HK-2 (cell line): ENCODE measurements around the gene CROCC2.

Source experiments
- DNase-seq: peaks from one replicate; pipeline ENCODE4 v3.0.0-alpha.2; 2018; ENCODE audit not compliant: unreplicated experiment

CROCC2 gene

DNA sequence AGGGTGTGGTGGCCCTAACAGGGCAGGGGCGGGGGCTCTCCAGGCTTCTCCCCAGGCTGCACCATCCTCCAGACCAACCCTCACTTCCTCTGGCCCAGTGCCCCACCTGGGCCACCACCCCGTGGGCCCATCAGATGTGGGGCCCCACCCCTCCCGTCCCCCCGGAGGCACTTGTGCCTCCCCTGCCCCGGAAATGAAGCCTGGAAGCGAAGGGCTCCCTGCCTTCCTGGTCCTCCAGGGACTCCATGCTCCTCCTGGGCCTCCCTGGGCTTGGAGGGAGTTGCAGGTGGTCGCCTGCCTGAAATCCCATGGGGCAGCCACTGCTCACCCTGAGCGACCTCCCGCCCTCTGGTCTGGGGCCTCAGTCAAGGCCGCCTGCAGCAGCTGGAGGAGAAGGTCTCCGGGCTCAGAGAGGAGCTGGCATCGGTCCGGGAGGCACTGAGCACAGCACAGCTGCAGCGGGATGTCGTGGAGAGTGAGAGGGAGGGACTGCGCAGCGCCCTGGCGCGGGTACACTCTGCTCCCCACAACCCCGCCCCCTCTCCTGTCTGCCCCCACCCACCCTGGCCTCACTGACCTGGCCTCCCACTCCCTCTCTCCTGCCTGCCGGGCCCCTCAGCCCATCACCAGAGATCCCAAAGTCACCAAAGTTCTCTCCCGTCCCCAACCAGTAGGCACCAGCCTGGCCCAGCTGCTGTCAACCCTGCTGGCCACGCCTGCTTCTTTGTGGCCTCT, 28.0 kb downstream of the CROCC2 start:
- no peak for DNase-seq

DNA sequence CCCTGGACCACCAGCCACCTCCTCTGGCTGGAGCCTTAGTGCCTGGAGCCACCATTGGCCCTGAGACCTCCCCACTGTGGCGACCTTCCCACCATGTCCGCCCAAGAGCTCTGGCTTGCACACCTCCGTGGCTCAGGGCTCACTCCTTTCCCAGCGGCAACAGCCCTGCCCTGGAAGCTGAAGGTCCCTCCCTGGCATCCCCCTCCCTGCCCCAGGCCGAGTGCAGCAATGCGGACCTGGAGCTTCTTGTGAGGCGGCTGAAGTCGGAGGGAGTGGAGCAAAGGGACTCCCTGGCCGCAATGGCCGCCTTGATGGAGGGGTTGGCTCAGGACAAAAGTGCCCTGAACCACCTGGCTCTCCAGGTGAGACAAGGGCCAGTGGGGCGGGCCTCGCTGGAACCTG, 28.6 kb downstream of the CROCC2 start:
- no peak for DNase-seq

DNA sequence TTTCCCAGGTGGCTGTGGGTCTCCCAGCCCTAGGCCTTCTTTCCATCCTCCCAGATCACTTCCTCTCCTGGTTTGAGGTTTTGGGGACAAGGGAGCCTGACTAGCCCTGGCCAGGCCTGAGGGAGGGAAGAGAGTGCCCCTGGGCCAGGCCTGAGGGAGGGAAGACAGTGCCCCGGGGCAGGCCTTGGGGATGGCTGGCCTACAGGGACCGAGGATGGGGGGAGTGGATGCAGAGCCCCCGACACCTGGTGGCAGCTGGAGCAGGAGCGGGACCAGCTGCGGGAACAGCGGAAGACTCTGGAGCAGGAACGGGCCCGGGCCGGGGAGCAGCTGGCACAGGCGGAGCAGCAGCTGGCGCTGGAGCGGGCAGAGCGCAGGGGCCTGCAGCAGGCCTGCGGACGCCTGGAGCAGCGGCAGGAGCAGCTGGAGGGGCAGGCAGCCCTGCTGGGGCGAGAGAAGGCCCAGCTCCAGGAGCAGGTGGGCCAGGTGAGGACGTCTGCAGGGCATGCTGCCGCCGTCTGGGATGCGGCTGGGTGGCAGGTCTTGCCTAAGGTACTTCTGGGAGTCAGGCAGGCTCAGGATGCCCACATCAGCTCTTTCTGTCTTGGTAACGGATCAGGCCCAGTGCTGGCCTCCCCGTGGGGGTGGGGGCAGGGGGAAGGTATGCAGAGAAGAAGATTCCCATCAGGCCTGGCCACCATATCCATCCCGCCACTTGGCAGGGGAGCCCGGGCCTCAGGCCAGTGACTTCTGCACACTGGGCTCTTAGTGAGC, 29.2 kb downstream of the CROCC2 start:
- DNase-seq: no peak

DNA sequence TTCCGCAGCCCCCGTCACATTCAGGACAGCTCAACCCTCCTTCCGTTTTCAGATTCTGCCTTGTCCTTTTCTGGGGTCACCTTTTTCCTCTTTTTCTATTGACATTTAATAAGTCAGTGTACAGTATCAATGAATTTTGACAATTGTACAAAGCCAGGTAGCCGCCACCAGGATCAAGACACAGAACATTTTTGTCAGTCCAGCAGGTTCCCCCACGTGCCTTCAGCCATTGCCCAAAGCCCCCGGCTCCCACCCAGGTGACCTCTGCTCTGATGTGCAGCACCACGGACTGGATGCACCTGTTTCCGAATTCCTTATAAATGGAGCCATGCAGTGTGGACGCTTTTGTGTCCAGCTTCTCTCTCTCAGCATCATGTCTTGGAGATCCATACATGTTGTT, 30.0 kb downstream of the CROCC2 start:
- DNase-seq: no peak

DNA sequence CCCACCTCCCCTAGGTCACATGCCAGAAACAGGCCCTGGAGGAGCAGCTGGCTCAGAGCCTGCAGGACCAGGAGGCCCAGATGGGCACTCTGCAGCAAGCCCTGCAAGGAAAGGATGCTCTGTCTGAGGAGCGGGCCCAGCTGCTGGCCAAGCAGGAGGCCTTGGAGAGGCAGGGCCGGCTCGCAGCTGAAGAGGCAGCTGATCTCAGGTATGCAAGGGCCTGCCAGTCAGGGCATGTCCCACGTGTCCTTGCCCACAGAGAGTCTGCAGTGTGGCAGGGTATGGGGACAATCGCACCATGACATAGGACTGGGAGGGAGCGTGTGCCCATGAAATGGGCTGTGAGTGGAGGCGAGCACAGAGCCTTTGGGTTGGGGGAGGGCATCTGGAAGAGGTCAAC, 39.9 kb downstream of the CROCC2 start:
- DNase-seq: no peak

DNA sequence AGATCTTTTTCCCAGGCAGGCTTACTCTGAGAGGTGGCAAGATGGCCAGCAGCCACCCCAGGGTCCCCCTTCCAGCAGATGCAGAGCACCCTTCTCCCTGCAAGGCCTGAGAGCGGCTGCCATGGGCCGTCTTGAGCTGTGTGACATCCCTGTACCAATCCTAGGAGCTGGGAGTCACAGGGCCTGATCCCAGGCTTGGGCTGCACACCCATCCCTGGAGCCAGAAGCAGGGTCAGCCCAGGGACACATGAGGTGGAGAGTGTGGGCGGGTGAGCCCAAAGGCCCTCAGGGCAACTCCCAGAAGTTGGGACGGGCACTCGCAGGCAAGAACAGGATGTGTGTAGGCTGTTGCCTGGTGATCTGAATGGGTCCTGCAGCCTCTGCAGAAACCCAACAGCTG, 40.5 kb downstream of the CROCC2 start:
- DNase-seq: no peak

DNA sequence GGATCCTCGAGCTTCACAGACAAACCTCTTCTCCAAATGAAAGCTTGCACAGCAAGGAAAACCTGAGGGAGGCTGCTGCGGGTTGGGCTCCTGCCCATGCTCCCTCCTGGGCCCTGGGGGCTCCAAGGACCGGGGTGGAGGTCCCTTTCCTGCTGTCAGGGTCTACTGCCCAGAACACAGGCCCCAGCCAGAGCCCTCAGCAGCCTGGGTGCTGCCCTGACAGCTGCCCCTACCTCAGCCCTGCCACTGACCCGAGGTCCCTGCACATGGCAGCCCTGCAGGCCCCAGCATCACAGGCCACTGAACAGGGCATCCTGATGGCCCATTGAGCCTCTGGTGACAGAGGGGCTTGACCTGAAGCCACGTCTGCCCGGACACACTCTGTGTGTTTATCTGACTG, 41.0 kb downstream of the CROCC2 start:
- DNase-seq: no peak

DNA sequence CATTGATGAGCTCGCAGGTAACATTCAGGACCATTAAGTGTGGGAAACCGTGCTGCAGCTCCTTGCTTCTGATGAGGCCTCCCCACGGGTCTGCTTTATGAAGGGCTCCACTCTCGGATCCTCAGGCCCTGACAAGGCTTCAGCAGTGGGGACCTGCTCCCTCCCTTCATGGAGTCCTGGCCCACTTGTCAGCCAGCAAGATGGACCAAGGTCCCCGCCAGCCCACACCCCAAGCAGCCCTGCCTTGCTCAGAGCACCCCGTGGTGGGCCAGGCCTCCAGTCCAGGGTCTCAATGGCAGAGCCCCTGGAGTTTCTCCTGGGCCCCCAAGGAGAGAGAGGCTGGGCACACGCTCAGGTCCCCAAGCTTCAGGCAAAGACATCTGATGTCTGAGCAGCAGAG, 41.5 kb downstream of the CROCC2 start:
- no peak for DNase-seq

DNA sequence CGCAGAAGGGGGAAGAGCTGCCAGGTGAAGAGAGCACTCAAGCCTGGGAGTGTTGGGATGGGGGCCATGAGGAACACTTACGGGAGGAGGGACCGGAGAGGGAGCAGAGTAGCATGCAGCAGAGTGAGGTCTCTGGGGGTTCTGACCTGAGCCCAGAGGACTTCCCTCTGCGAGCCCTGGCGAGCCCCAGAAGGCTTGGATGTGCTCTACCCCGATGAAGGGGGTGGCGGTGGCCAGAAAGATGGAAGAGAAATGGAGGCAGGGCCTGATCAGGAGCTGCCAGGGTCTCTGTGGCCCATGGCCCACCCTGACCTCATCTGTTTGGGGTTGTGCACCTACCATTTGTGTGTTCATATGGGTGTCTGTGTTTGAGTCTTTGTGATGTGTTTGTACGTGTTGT, 42.0 kb downstream of the CROCC2 start:
- no peak for DNase-seq

DNA sequence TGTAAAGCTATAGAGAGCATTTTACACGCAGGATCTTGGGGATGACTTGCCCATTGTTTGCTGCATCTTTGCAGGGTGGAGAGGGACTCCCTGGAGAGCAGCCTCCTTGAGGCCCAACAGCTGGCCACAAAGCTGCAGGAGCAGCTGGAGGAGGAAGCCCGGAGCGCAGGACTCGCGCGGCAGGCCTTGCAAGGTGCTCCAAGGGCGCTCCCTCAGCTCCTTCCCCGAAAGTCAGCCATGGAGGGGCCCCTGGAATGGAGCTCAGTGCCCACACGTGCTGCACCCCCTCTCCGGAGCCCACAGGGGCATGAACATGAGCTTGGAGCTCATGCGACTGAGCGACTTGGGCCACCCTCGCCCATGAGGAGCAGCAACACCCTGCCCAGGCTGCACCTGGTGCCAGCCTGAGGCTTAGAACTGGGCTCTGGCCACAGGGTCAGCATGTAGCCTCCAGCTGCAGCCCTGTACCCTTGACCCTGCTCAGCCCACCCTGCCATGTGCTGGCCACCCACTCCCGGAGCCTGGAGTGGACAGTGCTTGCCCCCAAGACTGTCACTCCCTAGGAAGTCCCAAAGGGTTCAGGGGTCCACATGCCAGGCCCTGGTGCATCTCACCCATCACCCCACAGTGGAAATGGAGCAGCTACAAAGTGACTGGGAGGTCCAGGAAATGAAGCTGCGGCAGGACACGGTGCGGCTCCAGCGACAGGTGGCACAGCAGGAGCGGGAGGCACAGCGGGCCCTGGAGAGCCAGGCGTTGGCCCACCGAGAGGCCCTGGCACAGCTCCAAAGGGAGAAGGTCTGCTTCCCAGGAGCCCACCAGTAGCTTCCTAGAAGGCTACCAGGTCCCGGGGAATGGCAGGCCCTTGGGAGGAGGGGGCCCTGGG, 43.0 kb downstream of the CROCC2 start:
- no peak for DNase-seq

DNA sequence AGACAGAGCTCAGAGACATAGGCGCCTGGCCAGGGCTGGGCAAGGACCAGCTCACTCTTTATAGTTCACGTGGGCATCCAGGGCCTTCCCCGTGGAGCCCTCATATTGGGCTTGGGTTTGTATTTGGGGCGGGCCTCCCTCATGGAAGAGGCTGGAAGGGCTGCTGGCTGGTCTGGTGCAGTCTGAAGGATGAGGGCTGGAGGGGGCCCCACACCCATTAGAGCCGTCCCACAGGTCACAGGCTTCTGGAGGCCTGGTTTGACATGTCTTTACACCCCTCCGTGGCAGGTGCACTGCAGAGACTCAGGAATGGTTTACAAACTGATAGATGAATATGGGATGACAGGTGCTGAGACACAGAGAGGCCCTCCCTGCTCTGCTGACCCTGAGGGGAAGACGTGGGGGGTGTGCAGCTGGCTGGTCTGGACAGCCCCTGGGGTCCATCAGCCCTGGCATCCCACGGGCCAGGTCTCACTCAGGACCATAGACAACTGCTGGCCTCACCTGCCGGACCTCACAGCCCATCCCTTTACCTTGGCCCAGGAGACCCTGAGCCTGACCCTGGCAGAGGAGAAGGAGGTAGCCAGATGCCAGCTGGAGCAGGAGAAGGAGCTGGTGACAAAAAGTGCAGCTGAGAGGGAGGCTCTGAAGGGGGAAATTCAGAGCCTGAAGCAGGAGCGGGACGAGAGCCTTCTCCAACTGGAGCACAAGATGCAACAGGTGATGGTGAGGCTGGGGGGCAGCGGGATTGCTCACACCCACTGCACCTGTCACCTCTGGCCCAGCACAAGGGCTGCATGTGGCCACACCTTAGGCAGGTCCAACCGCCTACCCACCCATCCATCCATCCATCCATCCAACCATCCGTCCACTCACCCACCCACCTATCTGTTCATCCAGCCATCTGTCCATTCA, 43.9 kb downstream of the CROCC2 start:
- no peak for DNase-seq

DNA sequence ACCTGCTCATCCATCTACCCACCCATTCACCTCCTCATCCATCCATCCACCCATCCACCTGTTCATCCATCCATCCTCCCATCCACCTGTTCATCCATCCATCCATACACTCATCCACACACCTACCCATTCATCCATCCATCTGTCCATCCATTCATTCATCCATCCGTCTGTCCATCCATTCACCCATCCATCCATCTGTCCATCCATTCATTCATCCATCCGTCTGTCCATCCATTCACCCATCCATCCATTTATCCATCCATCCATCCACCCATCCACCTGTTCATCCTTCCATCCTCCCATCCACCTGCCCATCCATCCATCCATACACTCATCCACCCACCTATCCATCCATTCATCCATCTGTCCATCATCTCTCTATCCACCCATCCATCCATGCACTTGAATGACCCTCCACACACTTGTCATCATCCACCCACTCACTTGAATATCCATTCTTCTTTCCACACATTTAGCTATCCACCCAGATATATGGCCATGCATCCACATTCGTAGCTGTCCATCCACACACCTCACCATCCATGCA, 45.0 kb downstream of the CROCC2 start:
- DNase-seq: no peak

DNA sequence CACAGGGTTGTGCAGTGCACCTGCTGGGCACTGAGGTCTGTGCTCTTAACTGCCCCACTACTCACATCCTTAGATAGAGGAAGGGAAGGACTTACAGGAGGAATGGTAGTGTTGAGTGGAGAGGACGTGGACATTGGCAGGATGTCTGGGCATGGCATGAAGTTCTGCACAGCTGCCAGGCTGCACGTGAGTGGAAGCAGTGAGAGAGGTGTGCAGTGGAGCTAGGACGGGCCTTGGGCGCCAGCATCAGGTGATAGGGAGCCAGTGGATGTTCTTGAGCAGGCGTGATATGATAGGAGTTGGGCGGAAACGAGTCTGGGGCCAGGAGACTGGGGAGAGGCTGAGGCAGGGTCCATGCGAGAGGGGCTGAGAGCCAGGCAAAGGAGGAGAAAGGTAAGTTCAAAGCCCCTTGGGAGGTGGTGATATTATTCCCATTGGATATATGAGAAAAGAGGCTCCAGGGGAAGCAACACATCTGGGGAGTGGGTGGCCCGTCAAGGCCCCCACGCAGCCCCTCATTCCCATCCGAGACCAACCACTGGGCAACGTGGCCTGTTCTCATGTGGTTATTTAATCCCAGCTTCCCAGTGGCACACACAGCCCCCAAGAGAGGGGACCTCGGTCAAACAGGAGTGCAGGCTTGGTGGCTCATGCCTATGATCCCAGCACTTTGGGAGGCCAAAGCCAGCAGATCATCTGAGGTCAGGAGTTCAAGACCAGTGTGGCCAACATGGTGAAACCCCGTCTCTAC, 46.5 kb downstream of the CROCC2 start:
- DNase-seq: no peak

DNA sequence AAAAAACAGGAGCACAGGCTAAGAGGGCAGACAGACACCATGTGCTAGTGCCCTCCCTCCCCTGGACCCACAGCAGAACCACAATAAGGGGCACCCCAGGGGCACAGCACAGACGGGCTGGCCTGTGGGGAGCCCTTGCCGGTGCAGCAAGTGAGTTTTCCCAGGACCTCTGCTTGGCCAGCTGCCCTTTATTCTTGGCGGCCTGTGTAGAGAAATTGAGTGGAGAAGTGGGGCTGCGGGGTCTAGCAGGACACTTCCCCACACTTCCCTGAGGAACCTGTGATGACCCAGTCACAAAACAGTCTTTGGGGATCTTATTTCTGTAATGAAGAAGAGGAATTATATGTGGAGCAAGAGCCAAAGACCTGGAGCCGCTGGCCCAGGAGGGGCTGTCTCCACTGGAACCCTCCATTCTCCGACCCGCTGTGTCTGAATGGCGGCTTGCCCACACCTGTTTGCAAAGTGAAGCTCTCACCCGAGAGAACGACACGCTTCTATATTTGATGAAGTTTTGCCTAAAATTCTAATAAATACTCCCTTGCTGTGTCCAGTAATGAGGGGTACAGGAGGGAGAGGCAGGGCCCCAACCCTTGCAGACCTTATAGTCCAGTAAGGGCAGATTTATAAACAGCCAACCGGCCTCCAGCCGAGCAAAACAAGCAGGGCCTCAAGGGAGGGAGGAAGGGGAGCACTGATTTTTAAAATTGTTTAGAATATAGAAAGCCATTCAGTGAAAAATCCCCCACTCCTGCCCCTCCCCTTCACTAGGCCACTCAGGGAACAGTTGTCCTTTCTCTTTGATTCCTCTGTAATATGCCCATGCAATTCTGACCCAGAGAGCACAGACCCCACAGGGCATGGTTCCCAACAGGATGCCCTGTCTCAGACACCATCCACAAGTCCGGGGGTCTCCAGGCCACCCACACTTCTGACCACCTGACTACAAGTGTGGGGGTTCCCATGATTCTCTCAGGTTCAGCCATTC, 47.6 kb downstream of the CROCC2 start:
- DNase-seq: no peak

DNA sequence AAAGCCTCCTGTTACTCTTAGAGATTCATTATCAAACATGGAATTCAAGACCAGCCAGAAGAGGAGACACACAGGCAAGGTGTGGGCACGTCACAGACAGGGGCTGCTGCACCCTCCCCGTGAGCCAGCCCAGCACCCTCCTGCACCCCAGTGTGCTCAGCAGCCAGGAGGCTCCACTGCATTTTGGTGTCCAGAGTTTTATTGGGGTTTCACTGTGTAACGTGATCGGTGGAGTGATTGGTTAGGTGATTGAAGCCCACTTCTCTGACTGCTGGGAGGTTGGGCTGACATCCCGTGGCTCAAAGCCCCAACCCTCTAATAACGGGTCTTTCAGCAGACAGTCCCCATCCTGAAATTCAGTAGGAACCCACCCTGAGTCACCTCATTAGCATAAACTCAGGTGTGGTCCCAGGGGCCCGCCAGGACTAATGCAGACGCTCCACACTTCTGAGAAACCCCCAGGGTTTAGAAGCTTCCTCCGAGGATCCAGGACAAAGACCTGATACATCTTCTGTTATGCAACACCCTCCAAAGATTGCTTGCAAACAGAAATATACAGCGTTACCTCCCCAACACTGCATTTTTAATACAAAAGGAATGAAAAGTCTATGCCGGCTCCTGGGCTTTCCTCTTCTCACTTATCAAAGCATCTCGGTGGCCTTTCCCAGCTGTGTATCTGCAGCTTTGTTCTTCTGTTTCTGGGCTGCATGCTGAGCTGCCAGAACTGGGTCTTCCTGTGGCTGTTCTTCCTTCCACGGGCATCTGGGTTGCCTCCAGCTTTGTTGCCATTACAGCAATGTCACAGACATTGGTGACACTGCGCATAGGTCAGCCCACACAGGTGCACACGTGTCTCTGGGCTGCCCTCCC, 48.5 kb downstream of the CROCC2 start:
- no peak for DNase-seq

DNA sequence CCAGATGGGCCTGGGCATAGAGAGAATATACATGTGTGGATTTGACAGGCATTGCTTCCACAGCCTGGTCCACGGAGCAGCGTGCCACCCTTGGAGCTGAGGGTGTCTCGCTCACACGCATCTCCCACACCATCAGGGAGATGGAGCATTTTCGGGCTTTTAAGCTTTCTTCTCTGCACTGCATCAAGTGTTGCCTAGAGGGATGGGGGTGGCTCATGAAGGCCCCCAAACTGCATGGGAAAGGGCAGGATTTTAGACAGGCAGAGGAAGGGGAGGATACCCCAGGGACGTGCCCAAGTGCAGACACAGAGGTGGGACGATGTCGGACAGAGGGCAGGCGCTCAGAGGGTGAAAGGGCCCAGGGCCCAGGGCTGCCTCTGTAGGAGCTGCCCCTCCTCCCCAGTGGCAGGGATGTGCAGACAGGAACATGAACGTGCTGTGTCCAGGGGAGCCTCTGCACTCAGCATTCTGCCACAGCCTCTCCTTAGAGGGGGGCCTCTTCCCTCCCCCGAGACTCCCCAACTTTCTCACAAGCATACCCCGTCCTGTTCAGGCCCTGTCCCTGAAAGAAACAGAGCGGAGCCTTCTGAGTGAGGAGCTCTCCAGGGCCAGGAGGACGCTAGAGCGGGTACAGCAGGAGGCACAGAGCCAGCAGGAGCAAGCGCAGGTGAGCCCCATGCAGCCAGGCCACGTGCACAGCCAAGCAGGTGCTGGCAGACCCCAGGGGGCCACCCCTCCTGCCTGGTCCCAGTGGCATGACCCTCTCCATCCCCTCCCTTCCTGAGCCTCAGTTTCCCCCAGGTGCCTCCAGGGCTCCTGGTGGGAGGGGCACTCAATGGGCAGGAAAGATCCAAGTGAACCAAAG, 49.4 kb downstream of the CROCC2 start:
- no peak for DNase-seq
